Ovary (tissue), 9 donors: Measurements from ENCODE around the gene DHRS3. TPM values are rescaled to one million over a fixed set of nuclear protein-coding genes. Genes with fewer than 3 reads are reported as not detected.
A peak's percentile ranks its signal among the peaks of the same experiment; 100 is the strongest.
"Not testable (repeated sequence)": the region's sequence is repeated elsewhere in the genome, so short reads cannot be mapped to it uniquely, and the experiment has no call there.

Source experiments
- DNase-seq, 5 donors: peaks; one replicate each; pipeline ENCODE4 v3.0.0-alpha.2; 2019 to 2020
- H3K27ac ChIP-seq, 2 donors: fragments of 200-600 bp; one replicate each; pipeline versions ENCODE4 v1.5.1 to v1.8.0; 2019 to 2022
- H3K27me3 ChIP-seq: fragments of 200-600 bp; one replicate; pipeline ENCODE4 v1.8.0; 2022
- H3K36me3 ChIP-seq: fragments of 200-600 bp; sonication (generic); one replicate; pipeline ENCODE4 v1.5.1; 2019
- H3K4me1 ChIP-seq: one replicate; pipeline ENCODE4 v1.8.1; 2013; ENCODE audit warnings: mild to moderate bottlenecking, moderate library complexity; ENCODE audit not compliant: insufficient read depth
- H3K4me3 ChIP-seq: fragments of 200-600 bp; sonication (generic); one replicate; pipeline ENCODE4 v1.5.1; 2017
- H3K9me3 ChIP-seq, 2 donors: fragments of 200-600 bp in 1 of 2; sonication (generic) in 1 of 2; one replicate each; pipeline versions ENCODE4 v1.5.1 to v1.8.1; 2013 to 2019; ENCODE audit warnings: mild to moderate bottlenecking in 1 of 2, moderate library complexity in 1 of 2
- CTCF ChIP-seq, 3 donors: fragments of 450-650 bp in 2 of 3; fragments of 200-600 bp in 1 of 3; IDR thresholded peaks; one replicate each; pipeline versions ENCODE4 v1.5.1 to v1.8.0; 2016 to 2022; ENCODE audit warnings: antibody characterized with exemption in 3 of 3, mild to moderate bottlenecking in 1 of 3
- EP300 ChIP-seq: sonication (generic); formaldehyde crosslinking; IDR thresholded peaks from one replicate; pipeline ENCODE4 v1.6.1; 2017; ENCODE audit warnings: antibody characterized with exemption
- POLR2A ChIP-seq: fragments of 450-650 bp; IDR thresholded peaks from one replicate; pipeline ENCODE4 v1.6.1; 2017; ENCODE audit warnings: antibody characterized with exemption, mild to moderate bottlenecking, moderate library complexity
- WGBS, 3 donors: extraction: QIAGEN DNeasy Blood & Tissue Kit in 1 of 3; methylation state at CpG; one replicate each; pipeline versions ENCODE4 v1.1.5 to v1.1.7; 2013 to 2017; 5-methylcytosine and 5-hydroxymethylcytosine counted together
- intact Hi-C, 4 donors: fragments of 100-400 bp; cut with DNase I; formaldehyde crosslinking; loops; one replicate each; pipeline versions ENCODE4 v1.11.0 to v1.15.1; 2022 to 2023
- polyA plus RNA-seq, 2 donors: library from polyadenylated mRNA; stranded (reverse); fragments of 200-250 nt in 1 of 2; fragments of 350-450 nt in 1 of 2; fragmentation: Illumina TruSeq in 1 of 2; extraction: RNeasy Lipid Tissue Mini Kit (QIAGEN cat#74804) in 1 of 2; gene quantifications; one replicate each; pipeline ENCODE4 v1.2.3, GENCODE V29; 2013 to 2014
- total RNA-seq, 7 donors: library from RNA; depleted of rRNA in 2 of 7; stranded (reverse); fragments of >200 nt in 2 of 7; fragmentation: NEBNext Ultra II Directional in 3 of 7; extraction: Animal tissue kit (Norgen Biotek cat#: 25700) in 3 of 7; gene quantifications; one replicate each; pipeline versions ENCODE4 v1.1.0 to v1.2.4, GENCODE V29; 2016 to 2023
- donor health status: DM: no; HTN: no; CAD: no; lungs with moderate emphysema.
- donor health status: DM: no; HTN: no; CAD: no.
- donor health status: Bipolar disorder and iron deficiency.
- donor health status: DM: yes; HTN: yes; CAD: no.
- donor health status: DM: no; HTN: no; CAD: no.
- donor health status: DM: yes; HTN: yes; CAD: no.

Gene DHRS3
- total and polyA plus RNA-seq, 9 donors: 25.8 to 92.3 (median 48.3) TPM

GRCh38 chr1:12567288-12567819, 50.7 kb downstream of the DHRS3 start:
- intact Hi-C loops: no loop called here

GRCh38 chr1:12566484-12567287, 51.3 kb downstream of the DHRS3 start:
- no peak overlapping the region for H3K4me3 ChIP-seq
- no peak for DNase-seq
- no peaks in the 10 kb centered on the region for H3K9me3 ChIP-seq
- no peaks in the 10 kb centered on the region for H3K36me3 ChIP-seq
- H3K27me3 ChIP-seq: no peaks in the 10 kb centered on the region
- H3K4me1 ChIP-seq: peaks cover 4% of the 10 kb centered on the region
- intact Hi-C loops: no loop called here
- H3K27ac ChIP-seq: no peak overlapping the region
- no peak for TF ChIP-seq POLR2A
- no peak for TF ChIP-seq EP300
- no peak for TF ChIP-seq CTCF (IDR thresholded peaks at IDR 0.05)
- 76 to 85% (median 83%) methylated on average over 9 of the region's 9 CpGs for WGBS, 3 donors

More at GRCh38 chr1:12567288-12567819, 50.7 kb downstream of the DHRS3 start:
- no peaks in the 10 kb centered on the region for H3K27me3 ChIP-seq
- no peak for DNase-seq
- H3K9me3 ChIP-seq: no peaks in the 10 kb centered on the region
- H3K4me3 ChIP-seq: no peak overlapping the region
- no peaks in the 10 kb centered on the region for H3K36me3 ChIP-seq
- TF ChIP-seq POLR2A (no peak), CTCF (IDR thresholded peaks at IDR 0.05) (no peak), EP300 (no peak)
- H3K27ac ChIP-seq: no peak overlapping the region
- 84 to 86% (median 85%) methylated on average over 9 of the region's 9 CpGs for WGBS, 3 donors
- H3K4me1 ChIP-seq: peaks cover 4% of the 10 kb centered on the region

- Histone ChIP-seq H3K27me3 (no peaks in the 10 kb centered on the region), H3K36me3 (no peaks in the 10 kb centered on the region), H3K4me1 (peaks cover 4% of the 10 kb centered on the region), H3K9me3 (no peaks in the 10 kb centered on the region), H3K4me3 (no peak overlapping the region), H3K27ac (no peak overlapping the region)
- WGBS, 3 donors: 62 to 72% (median 71%) methylated on average over 7 of the region's 7 CpGs
- intact Hi-C loops: no loop called here
- DNase-seq: no peak
- TF ChIP-seq EP300: no peak
- no peak for TF ChIP-seq POLR2A
- no peak for TF ChIP-seq CTCF (IDR thresholded peaks at IDR 0.05)
Observed at GRCh38 chr1:12565966-12566352, 52.1 kb downstream of the DHRS3 start.

GRCh38 chr1:12565094-12565965, 52.7 kb downstream of the DHRS3 start:
- Histone ChIP-seq H3K4me1 (peaks cover 4% of the 10 kb centered on the region), H3K27ac (peak overlapping the region; percentile 1 to 11), H3K9me3 (no peaks in the 10 kb centered on the region), H3K4me3 (no peak overlapping the region), H3K36me3 (no peaks in the 10 kb centered on the region), H3K27me3 (no peaks in the 10 kb centered on the region)
- intact Hi-C loops: no loop called here
- TF ChIP-seq POLR2A: no peak
- TF ChIP-seq EP300: no peak
- TF ChIP-seq CTCF (IDR thresholded peaks at IDR 0.05): no peak
- WGBS, 3 donors: 64 to 70% (median 66%) methylated on average over 10 of the region's 10 CpGs
- peak in 1 of 5 donors; percentile 50 for DNase-seq

GRCh38 chr1:12564251-12564650, 53.8 kb downstream of the DHRS3 start:
- DNase-seq, intact Hi-C loops, H3K27me3 ChIP-seq, H3K4me3 ChIP-seq, H3K9me3 ChIP-seq, H3K36me3 ChIP-seq, H3K4me1 ChIP-seq: not testable (repeated sequence)
- peak overlapping the region in 1 of 2 donors; percentile 11 for H3K27ac ChIP-seq
- WGBS, 3 donors: 74 to 87% (median 86%) methylated on average over 3 of the region's 3 CpGs
